ENCODE data around the gene DLEC1. TPM values are rescaled to one million over a fixed set of nuclear protein-coding genes. Genes with fewer than 3 reads are reported as not detected.

DLEC1 gene
- total RNA-seq, 1 donor from 2014 or later = 0.54 TPM

GRCh38 chr3:38121451-38121831 lies 82.4 kb downstream of the DLEC1 start:
- peaks cover 2% of the 10 kb centered on the region for H3K9me3 Mint-ChIP-seq (ENCODE audit: unreplicated experiment)
- no peak overlapping the region for H3K9ac ChIP-seq (ENCODE audit: low read length)
- no peak overlapping the region for H3K4me2 ChIP-seq (ENCODE audit: low read length)
- TF ChIP-seq CTCF (IDR thresholded peaks at IDR 0.05; ENCODE audit: insufficient read depth, low read depth, low read length) (no peak), EZH2 (IDR thresholded peaks at IDR 0.05; ENCODE audit: insufficient read depth, low read length) (no peak)
- no peaks in the 10 kb centered on the region for H3K79me2 ChIP-seq (ENCODE audit: insufficient read depth, low read length)
- no peaks in the 10 kb centered on the region for H3K27me3 ChIP-seq (ENCODE audit: insufficient read depth, low read length)
- peaks cover 21% of the 10 kb centered on the region for H4K20me1 ChIP-seq (ENCODE audit: insufficient read depth, low read length)
- H2AFZ ChIP-seq (ENCODE audit: low read depth, low read length) = no peak overlapping the region
- no peaks in the 10 kb centered on the region for H3K4me1 Mint-ChIP-seq (ENCODE audit: low read depth, unreplicated experiment)
- FAIRE-seq = no peak
- no peaks in the 10 kb centered on the region for H3K27me3 Mint-ChIP-seq (ENCODE audit: low read depth, unreplicated experiment)
- no peak overlapping the region for H3K27ac ChIP-seq (ENCODE audit: low read depth, low read length)
- H3K36me3 ChIP-seq (ENCODE audit: insufficient read depth, low read length) = peaks cover 21% of the 10 kb centered on the region
- H3K4me3 ChIP-seq (ENCODE audit: insufficient read depth, low read depth, low read length) = no peak overlapping the region
- no peak overlapping the region for H3K4me3 Mint-ChIP-seq (ENCODE audit: unreplicated experiment)
- H3K9me3 ChIP-seq (ENCODE audit: insufficient read depth, low read depth, low read length) = no peaks in the 10 kb centered on the region
- no peaks in the 10 kb centered on the region for H3K4me1 ChIP-seq (ENCODE audit: insufficient read depth, low read length)
- no peak overlapping the region for H3K27ac Mint-ChIP-seq (ENCODE audit: unreplicated experiment)
- DNase-seq (ENCODE audit: low read depth) = no peak
- peaks cover 23% of the 10 kb centered on the region for H3K36me3 Mint-ChIP-seq (ENCODE audit: low read depth, unreplicated experiment)

DNA sequence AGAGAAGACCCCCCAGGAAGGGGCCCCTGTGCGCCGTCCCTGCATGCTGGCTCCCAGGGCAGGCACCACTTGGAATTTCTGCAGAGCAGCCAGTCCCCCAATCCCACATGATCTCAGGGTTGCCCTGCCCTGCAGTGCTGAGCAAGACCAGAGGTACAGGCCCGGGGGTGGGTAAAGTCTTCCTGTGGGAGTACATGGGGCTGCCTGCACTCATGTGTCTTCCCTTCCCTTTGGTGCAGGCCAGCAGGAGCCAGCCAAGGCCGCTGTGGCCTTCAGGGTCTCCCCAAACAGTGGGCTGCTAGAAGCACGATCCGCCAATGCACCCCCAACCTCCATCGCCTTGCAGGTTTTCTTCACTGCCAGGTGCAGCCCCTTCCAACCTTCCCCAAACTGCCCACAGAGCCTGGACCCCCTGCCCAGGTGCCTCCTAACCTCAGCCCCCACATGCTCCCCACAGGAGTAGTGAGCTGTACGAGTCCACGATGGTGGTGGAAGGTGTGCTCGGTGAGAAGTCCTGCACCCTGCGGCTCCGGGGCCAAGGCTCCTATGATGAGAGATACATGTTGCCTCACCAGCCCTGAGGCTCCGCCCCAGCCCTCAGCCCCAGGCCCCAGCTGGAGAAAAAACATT lies 82.9 kb downstream of the DLEC1 start:
- H3K4me2 ChIP-seq (ENCODE audit: low read length) = no peak overlapping the region
- no peak overlapping the region for H2AFZ ChIP-seq (ENCODE audit: low read depth, low read length)
- Mint-ChIP-seq H3K9me3 (ENCODE audit: unreplicated experiment) (peaks cover 2% of the 10 kb centered on the region), H3K27me3 (ENCODE audit: low read depth, unreplicated experiment) (no peaks in the 10 kb centered on the region), H3K4me3 (ENCODE audit: unreplicated experiment) (no peak overlapping the region), H3K36me3 (ENCODE audit: low read depth, unreplicated experiment) (peaks cover 23% of the 10 kb centered on the region), H3K4me1 (ENCODE audit: low read depth, unreplicated experiment) (no peaks in the 10 kb centered on the region), H3K27ac (ENCODE audit: unreplicated experiment) (no peak overlapping the region)
- H3K27ac ChIP-seq (ENCODE audit: low read depth, low read length) = no peak overlapping the region
- no peaks in the 10 kb centered on the region for H3K27me3 ChIP-seq (ENCODE audit: insufficient read depth, low read length)
- no peak for DNase-seq (ENCODE audit: low read depth)
- no peak overlapping the region for H3K9ac ChIP-seq (ENCODE audit: low read length)
- H4K20me1 ChIP-seq (ENCODE audit: insufficient read depth, low read length) = peaks cover 23% of the 10 kb centered on the region
- H3K36me3 ChIP-seq (ENCODE audit: insufficient read depth, low read length) = peaks cover 23% of the 10 kb centered on the region
- TF ChIP-seq EZH2 (IDR thresholded peaks at IDR 0.05; ENCODE audit: insufficient read depth, low read length) (no peak), CTCF (IDR thresholded peaks at IDR 0.05; ENCODE audit: insufficient read depth, low read depth, low read length) (no peak)
- H3K4me1 ChIP-seq (ENCODE audit: insufficient read depth, low read length) = no peaks in the 10 kb centered on the region
- H3K9me3 ChIP-seq (ENCODE audit: insufficient read depth, low read depth, low read length) = no peaks in the 10 kb centered on the region
- H3K79me2 ChIP-seq (ENCODE audit: insufficient read depth, low read length) = no peaks in the 10 kb centered on the region
- H3K4me3 ChIP-seq (ENCODE audit: insufficient read depth, low read depth, low read length) = no peak overlapping the region
- FAIRE-seq = no peak

DNA sequence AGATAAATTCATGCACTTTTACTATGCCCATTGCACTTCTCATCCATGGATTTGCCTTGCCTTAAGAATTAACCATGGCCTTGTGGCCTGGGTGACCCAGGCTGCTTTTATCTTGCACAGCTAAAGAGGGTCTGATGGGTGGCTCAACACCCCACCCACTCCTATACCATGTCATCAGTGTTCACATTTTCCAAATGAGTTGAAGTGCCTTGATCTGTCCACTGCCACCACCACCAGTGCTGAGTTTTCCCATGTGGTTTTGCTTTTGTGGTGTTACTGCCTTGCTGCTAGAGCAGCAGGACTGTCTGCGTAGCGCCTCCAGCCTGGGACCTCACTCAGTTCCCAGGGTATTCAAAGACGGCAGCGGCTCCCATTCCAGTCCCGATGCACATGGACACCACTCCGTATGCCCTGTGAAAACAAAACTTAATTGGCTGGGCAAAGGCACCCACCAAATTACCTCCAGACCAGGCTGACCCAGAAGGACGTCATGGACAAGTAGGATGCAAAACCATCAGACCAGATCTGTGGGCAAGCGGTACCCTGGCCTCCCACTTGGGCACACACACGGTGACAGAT lies 83.8 kb downstream of the DLEC1 start:
- Mint-ChIP-seq H3K4me1 (ENCODE audit: low read depth, unreplicated experiment) (peaks cover under 1% of the 10 kb centered on the region), H3K9me3 (ENCODE audit: unreplicated experiment) (no peaks in the 10 kb centered on the region)

More for the DNA sequence above, 83.8 kb downstream of the DLEC1 start:
- Histone ChIP-seq H3K4me1 (ENCODE audit: insufficient read depth, low read length) (no peaks in the 10 kb centered on the region), H3K27me3 (ENCODE audit: insufficient read depth, low read length) (no peaks in the 10 kb centered on the region), H3K27ac (ENCODE audit: low read depth, low read length) (no peak overlapping the region), H3K36me3 (ENCODE audit: insufficient read depth, low read length) (peaks cover 29% of the 10 kb centered on the region), H3K9me3 (ENCODE audit: insufficient read depth, low read depth, low read length) (no peaks in the 10 kb centered on the region), H3K9ac (ENCODE audit: low read length) (no peak overlapping the region), H3K4me3 (ENCODE audit: insufficient read depth, low read depth, low read length) (no peak overlapping the region), H3K4me2 (ENCODE audit: low read length) (no peak overlapping the region), H3K79me2 (ENCODE audit: insufficient read depth, low read length) (no peaks in the 10 kb centered on the region), H4K20me1 (ENCODE audit: insufficient read depth, low read length) (peaks cover 31% of the 10 kb centered on the region), H2AFZ (ENCODE audit: low read depth, low read length) (no peak overlapping the region)
- DNase-seq (ENCODE audit: low read depth) (no peak), FAIRE-seq (no peak)
- no peaks in the 10 kb centered on the region for H3K27me3 Mint-ChIP-seq (ENCODE audit: low read depth, unreplicated experiment)
- H3K4me3 Mint-ChIP-seq (ENCODE audit: unreplicated experiment) = no peak overlapping the region
- peaks cover 30% of the 10 kb centered on the region for H3K36me3 Mint-ChIP-seq (ENCODE audit: low read depth, unreplicated experiment)
- no peak overlapping the region for H3K27ac Mint-ChIP-seq (ENCODE audit: unreplicated experiment)
- TF ChIP-seq CTCF (IDR thresholded peaks at IDR 0.05; ENCODE audit: insufficient read depth, low read depth, low read length) = no peak
- no peak for TF ChIP-seq EZH2 (IDR thresholded peaks at IDR 0.05; ENCODE audit: insufficient read depth, low read length)
